Neural crest cell (in vitro differentiated cells): ENCODE results near the gene TUBA1B. TPM values are rescaled to one million over a fixed set of nuclear protein-coding genes. Genes with fewer than 3 reads are reported as not detected.

ENCODE experiments used
- DNase-seq: peaks from one replicate; pipeline ENCODE4 v3.0.0; 2021; ENCODE audit warnings: low read depth, mixed read lengths, low spot score
- H3K27ac Mint-ChIP-seq: one replicate; pipeline ENCODE4 v1.8.0; 2021; ENCODE audit warnings: mild to moderate bottlenecking, mixed read lengths; ENCODE audit not compliant: unreplicated experiment
- H3K27me3 Mint-ChIP-seq: 2 replicates; pipeline ENCODE4 v1.8.0; 2021; ENCODE audit warnings: low read depth, mild to moderate bottlenecking, mixed read lengths
- H3K36me3 Mint-ChIP-seq: 2 replicates; pipeline ENCODE4 v1.8.0; 2021; ENCODE audit warnings: low read depth, mild to moderate bottlenecking, mixed read lengths
- H3K4me1 Mint-ChIP-seq: 2 replicates; pipeline ENCODE4 v1.8.0; 2021; ENCODE audit warnings: mixed read lengths
- H3K4me3 Mint-ChIP-seq: one replicate; pipeline ENCODE4 v1.8.0; 2021; ENCODE audit warnings: mild to moderate bottlenecking, mixed read lengths
- H3K9me3 Mint-ChIP-seq: 2 replicates; pipeline ENCODE4 v1.8.0; 2021; ENCODE audit warnings: mixed read lengths
- CTCF ChIP-seq: fragments of 200-600 bp; sonication (generic); conservative IDR thresholded peaks from 2 replicates; pipeline ENCODE4 v1.5.0; 2021; ENCODE audit warnings: antibody characterized with exemption, mild to moderate bottlenecking
- total RNA-seq: library from RNA; stranded (reverse); gene quantifications from 2 replicates; pipeline ENCODE4 v1.2.1, GENCODE V29; 2021

Gene TUBA1B
- total RNA-seq, 1 donor from 2014 or later: 3,094 TPM

- peaks cover 52% of the 10 kb centered on the region for H3K4me1 Mint-ChIP-seq
- DNase-seq: peak; percentile 20
- H3K4me3 Mint-ChIP-seq: peak overlapping the region; percentile 89
- no peak for TF ChIP-seq CTCF
- peaks cover 64% of the 10 kb centered on the region for H3K27me3 Mint-ChIP-seq
- H3K36me3 Mint-ChIP-seq: peaks cover 3% of the 10 kb centered on the region
- H3K9me3 Mint-ChIP-seq: no peaks in the 10 kb centered on the region
- H3K27ac Mint-ChIP-seq: no peak overlapping the region
Measured at GRCh38 chr12:49093792-49094159, 37.4 kb downstream of the TUBA1B start.

GRCh38 chr12:49092816-49093406, 38.3 kb downstream of the TUBA1B start:
- peaks cover 59% of the 10 kb centered on the region for H3K4me1 Mint-ChIP-seq
- peaks cover 72% of the 10 kb centered on the region for H3K27me3 Mint-ChIP-seq

GRCh38 chr12:49092086-49092815, 38.9 kb downstream of the TUBA1B start:
- H3K9me3 Mint-ChIP-seq: no peaks in the 10 kb centered on the region
- peak overlapping the region; percentile 100 for H3K27ac Mint-ChIP-seq
- DNase-seq: peak; percentile 73
- peaks cover 59% of the 10 kb centered on the region for H3K4me1 Mint-ChIP-seq
- H3K27me3 Mint-ChIP-seq: peaks cover 73% of the 10 kb centered on the region
- peaks cover 3% of the 10 kb centered on the region for H3K36me3 Mint-ChIP-seq
- H3K4me3 Mint-ChIP-seq: peak overlapping the region; percentile 89
- peak; percentile 44 for TF ChIP-seq CTCF

More at GRCh38 chr12:49092816-49093406, 38.3 kb downstream of the TUBA1B start:
- H3K9me3 Mint-ChIP-seq: no peaks in the 10 kb centered on the region
- DNase-seq: no peak
- H3K36me3 Mint-ChIP-seq: peaks cover 3% of the 10 kb centered on the region
- H3K27ac Mint-ChIP-seq: peak overlapping the region; percentile 100
- H3K4me3 Mint-ChIP-seq: peak overlapping the region; percentile 89
- TF ChIP-seq CTCF: no peak

GRCh38 chr12:49091836-49092085, 39.4 kb downstream of the TUBA1B start:
- no peak for DNase-seq
- peak overlapping the region; percentile 89 for H3K4me3 Mint-ChIP-seq
- H3K36me3 Mint-ChIP-seq: peaks cover 3% of the 10 kb centered on the region
- TF ChIP-seq CTCF: no peak
- H3K4me1 Mint-ChIP-seq: peaks cover 59% of the 10 kb centered on the region
- H3K27ac Mint-ChIP-seq: peak overlapping the region; percentile 100
- no peaks in the 10 kb centered on the region for H3K9me3 Mint-ChIP-seq
- H3K27me3 Mint-ChIP-seq: peaks cover 73% of the 10 kb centered on the region

- Mint-ChIP-seq H3K27me3 (peaks cover 70% of the 10 kb centered on the region), H3K4me3 (peak overlapping the region; percentile 89), H3K36me3 (no peaks in the 10 kb centered on the region), H3K9me3 (no peaks in the 10 kb centered on the region), H3K4me1 (peaks cover 59% of the 10 kb centered on the region), H3K27ac (peak overlapping the region; percentile 100)
- TF ChIP-seq CTCF: no peak
- DNase-seq: no peak
Measured at GRCh38 chr12:49091056-49091835, 39.9 kb downstream of the TUBA1B start.
